HCT116 (cell line): ENCODE results near the gene LUM. TPM values are rescaled to one million over a fixed set of nuclear protein-coding genes. Genes with fewer than 3 reads are reported as not detected.
A peak's percentile ranks its signal among the peaks of the same experiment; 100 is the strongest.

ENCODE experiments used
- ATAC-seq: fragments of 200-7000 bp; cut with Tn5 transposase; 2 replicates; pipeline ENCODE4 v1.9.1; 2020; ENCODE audit warnings: mild to moderate bottlenecking, moderate library complexity
- BruUV-seq: library from RNA; stranded (reverse); fragments of 400-500 nt; replicated peaks from 2 replicates; lab custom pipeline; 2021; lab: Mats Ljungman, UMichigan
- CTCF ChIA-PET: fragments of 300-600 bp; sonication (Branson Sonifier 250); formaldehyde crosslinking; loops from one replicate; lab custom pipeline; 2021; ENCODE audit warnings: antibody characterized with exemption; lab: Charles Lee
- POLR2A ChIA-PET: fragments of 300-600, 350-600 bp; sonication (Branson Sonifier 250); formaldehyde crosslinking; loops from one replicate; lab custom pipeline; 2021; ENCODE audit warnings: antibody characterized with exemption; lab: Charles Lee
- RAD21 ChIA-PET, 2 experiments: fragments of 300-600 bp; sonication (Branson Sonifier 250); formaldehyde crosslinking; loops; one replicate each; lab custom pipeline; 2023; ENCODE audit warnings: low total read pairs in 2 of 2; ENCODE audit not compliant: uncharacterized antibody in 2 of 2, unreplicated experiment in 2 of 2, low non-redundant PET in 1 of 2; lab: Charles Lee
- DNase-seq: peaks from one replicate; pipeline ENCODE4 v3.0.0-alpha.2; 2010; ENCODE audit warnings: low read depth, low spot score
- H2AFZ ChIP-seq: fragments of 200-600 bp; shearing (Covaris generic), sonication (generic); 2 replicates; pipeline ENCODE4 v1.6.1; 2017; ENCODE audit warnings: low read depth, mixed run types, mixed read lengths, antibody characterized with exemption, low read length; ENCODE audit not compliant: poor library complexity, severe bottlenecking
- H3K27ac ChIP-seq: 2 replicates; pipeline ENCODE4 v1.5.1; 2012; ENCODE audit warnings: low read depth, low read length
- H3K27me3 ChIP-seq: fragments of 200-600 bp; sonication (generic); 2 replicates; pipeline ENCODE4 v1.6.1; 2016; ENCODE audit warnings: mixed run types, low read length, mixed read lengths; ENCODE audit not compliant: insufficient read depth
- H3K36me3 ChIP-seq, 2 experiments: fragments of 200-500 bp in 1 of 2; fragments of 200-600 bp in 1 of 2; sonication (Bioruptor generic) in 1 of 2; sonication (generic) in 1 of 2; 2 replicates each; pipeline versions ENCODE4 v1.5.1 to v1.6.1; 2014 to 2016; ENCODE audit warnings: low read length in 2 of 2, inconsistent platforms in 1 of 2, mixed read lengths in 1 of 2, mixed run types in 1 of 2; ENCODE audit not compliant: insufficient read depth in 2 of 2, control insufficient read depth in 1 of 2
- H3K4me1 ChIP-seq, 2 experiments: fragments of 200-600 bp in 1 of 2; sonication (generic) in 1 of 2; 2 replicates each; pipeline versions ENCODE4 v1.5.1 to v1.6.1; 2012 to 2017; ENCODE audit warnings: low read length in 2 of 2, inconsistent platforms in 1 of 2, mild to moderate bottlenecking in 1 of 2, mixed read lengths in 1 of 2, mixed run types in 1 of 2, moderate library complexity in 1 of 2; ENCODE audit not compliant: insufficient read depth in 2 of 2, control insufficient read depth in 1 of 2
- H3K4me2 ChIP-seq: fragments of 200-600 bp; sonication (generic); 2 replicates; pipeline ENCODE4 v1.6.1; 2017; ENCODE audit warnings: mixed run types, low read length, mixed read lengths
- H3K4me3 ChIP-seq, 2 experiments: fragments of 200-600 bp in 1 of 2; sonication (generic) in 1 of 2; replicated peaks in 1 of 2; 2 replicates each; pipeline ENCODE4 v1.5.1; 2011 to 2016; ENCODE audit warnings: low read length in 2 of 2, control low read depth in 1 of 2, low read depth in 1 of 2, mild to moderate bottlenecking in 1 of 2, mixed read lengths in 1 of 2, mixed run types in 1 of 2
- H3K79me2 ChIP-seq: fragments of 200-600 bp; sonication (generic); 2 replicates; pipeline ENCODE4 v1.6.1; 2017; ENCODE audit warnings: mild to moderate bottlenecking, mixed run types, low read length, moderate library complexity, mixed read lengths; ENCODE audit not compliant: insufficient read depth
- H3K9ac ChIP-seq: fragments of 200-600 bp; sonication (generic); 2 replicates; pipeline ENCODE4 v1.6.1; 2016; ENCODE audit warnings: low read length, mixed read lengths
- H3K9me2 ChIP-seq: fragments of 200-600 bp; sonication (generic), shearing (Covaris generic); 2 replicates; pipeline ENCODE4 v1.6.1; 2017; ENCODE audit warnings: mixed run types, mild to moderate bottlenecking, moderate library complexity; ENCODE audit not compliant: insufficient read depth
- H3K9me3 ChIP-seq, 2 experiments: fragments of 200-500 bp in 1 of 2; fragments of 200-600 bp in 1 of 2; sonication (Bioruptor generic) in 1 of 2; sonication (generic) in 1 of 2; 2 replicates each; pipeline ENCODE4 v1.6.1; 2014 to 2017; ENCODE audit warnings: low read length in 2 of 2, mixed read lengths in 2 of 2, inconsistent platforms in 1 of 2, low read depth in 1 of 2, mild to moderate bottlenecking in 1 of 2, mixed run types in 1 of 2, moderate library complexity in 1 of 2; ENCODE audit not compliant: control insufficient read depth in 1 of 2, insufficient read depth in 1 of 2
- H4K20me1 ChIP-seq: fragments of 200-600 bp; sonication (generic), shearing (Covaris generic); 2 replicates; pipeline ENCODE4 v1.6.1; 2017; ENCODE audit warnings: mixed run types, mild to moderate bottlenecking, moderate library complexity; ENCODE audit not compliant: insufficient read depth
- ATF3 ChIP-seq: IDR thresholded peaks from 2 replicates; pipeline ENCODE4 v1.6.1; 2012
- CBX3 ChIP-seq: IDR thresholded peaks from 2 replicates; pipeline ENCODE4 v1.6.1; 2012; ENCODE audit warnings: low read depth
- CTCF ChIP-seq, 3 experiments: fragments of 200-600 bp in 1 of 3; sonication (generic) in 1 of 3; IDR thresholded peaks in 2 of 3; conservative IDR thresholded peaks in 1 of 3; 2 replicates each; pipeline ENCODE4 v1.5.1; 2012 to 2017; ENCODE audit warnings: low read depth in 2 of 3, low read length in 2 of 3, antibody characterized with exemption in 1 of 3, borderline replicate concordance in 1 of 3, control low read depth in 1 of 3, mild to moderate bottlenecking in 1 of 3, mixed read lengths in 1 of 3, mixed run types in 1 of 3, moderate library complexity in 1 of 3; ENCODE audit not compliant: insufficient read depth in 1 of 3
- ELF1 ChIP-seq: IDR thresholded peaks from 2 replicates; pipeline ENCODE4 v1.6.1; 2012; ENCODE audit warnings: low read depth, borderline replicate concordance
- POLR2A ChIP-seq: IDR thresholded peaks from 2 replicates; pipeline ENCODE4 v1.7.0; 2011; ENCODE audit warnings: borderline replicate concordance; ENCODE audit not compliant: insufficient read depth, insufficient read length; ENCODE audit errors: extremely low read depth
- POLR2AphosphoS5 ChIP-seq: IDR thresholded peaks from 2 replicates; pipeline ENCODE4 v1.6.1; 2011; ENCODE audit warnings: mild to moderate bottlenecking, low read depth, low read length, moderate library complexity
- SIN3A ChIP-seq: IDR thresholded peaks from 2 replicates; pipeline ENCODE4 v1.6.1; 2012; ENCODE audit warnings: low read depth
- SP1 ChIP-seq: IDR thresholded peaks from 2 replicates; pipeline ENCODE4 v1.6.1; 2012; ENCODE audit warnings: low read depth
- SRF ChIP-seq: IDR thresholded peaks from 2 replicates; pipeline ENCODE4 v1.6.1; 2012; ENCODE audit warnings: low read depth
- ZFX ChIP-seq: fragments of 450-650 bp; IDR thresholded peaks from 2 replicates; pipeline ENCODE4 v1.6.1; 2017
- intact Hi-C: fragments of 100-400 bp; cut with micrococcal nuclease; formaldehyde crosslinking; loops from 2 replicates; pipeline ENCODE4 v1.10.0; 2022
- total RNA-seq: library from RNA; stranded (reverse); gene quantifications from one replicate; pipeline ENCODE4 v1.2.1, GENCODE V29; 2021; ENCODE audit not compliant: unreplicated experiment

The LUM gene
- total RNA-seq, 1 experiment from 2014 or later = 0.69 TPM

GRCh38 chr12:91127306-91127705, 16.0 kb upstream of the LUM start:
- Histone ChIP-seq H3K4me2 (peak overlapping the region; percentile 41), H4K20me1 (no peaks in the 10 kb centered on the region), H3K36me3 (no peaks in the 10 kb centered on the region), H3K27me3 (no peaks in the 10 kb centered on the region), H3K9me2 (no peaks in the 10 kb centered on the region), H3K4me1 (peaks cover 0 to 11% of the 10 kb centered on the region in 2 experiments; a peak in 2 of 4 replicates), H3K9ac (no peak overlapping the region), H3K4me3 (no peak overlapping the region), H3K9me3 (no peaks in the 10 kb centered on the region), H2AFZ (no peak overlapping the region), H3K27ac (no peak overlapping the region), H3K79me2 (no peaks in the 10 kb centered on the region)
- TF ChIP-seq POLR2A = no peak
- TF ChIP-seq ZFX = no peak
- TF ChIP-seq ELF1 = no peak
- TF ChIP-seq SRF = no peak
- ATAC-seq = no peak
- RAD21 ChIA-PET = no interaction called here
- BruUV-seq = no TSS peak
- no peak for DNase-seq
- intact Hi-C loops = no loop called here
- CTCF ChIA-PET = no interaction called here
- POLR2A ChIA-PET = no interaction called here

GRCh38 chr12:91126516-91126915, 15.2 kb upstream of the LUM start:
- no peaks in the 10 kb centered on the region for H3K9me3 ChIP-seq
- DNase-seq = no peak
- no peak overlapping the region for H3K27ac ChIP-seq
- no peaks in the 10 kb centered on the region for H4K20me1 ChIP-seq
- ChIA-PET POLR2A (no interaction called here), RAD21 (no interaction called here), CTCF (no interaction called here)
- no peak overlapping the region for H2AFZ ChIP-seq
- no peak for ATAC-seq
- H3K79me2 ChIP-seq = no peaks in the 10 kb centered on the region
- no peaks in the 10 kb centered on the region for H3K27me3 ChIP-seq
- H3K36me3 ChIP-seq = no peaks in the 10 kb centered on the region
- no peak overlapping the region for H3K4me3 ChIP-seq
- intact Hi-C loops = no loop called here
- BruUV-seq = no TSS peak
- peaks cover 0 to 11% of the 10 kb centered on the region in 2 experiments; a peak in 2 of 4 replicates for H3K4me1 ChIP-seq
- H3K9ac ChIP-seq = no peak overlapping the region
- TF ChIP-seq ATF3 (no peak), SP1 (no peak), CTCF (IDR thresholded peaks at IDR 0.05 in 2 of 3, conservative IDR thresholded peaks at IDR 0.05 in 1 of 3; ENCODE audit: borderline replicate concordance in 1 of 3, insufficient read depth in 1 of 3, low read depth in 2 of 3, low read length in 2 of 3) (no peak), CBX3 (no peak), POLR2AphosphoS5 (no peak), SIN3A (no peak), POLR2A (no peak), ZFX (no peak)
- H3K9me2 ChIP-seq = no peaks in the 10 kb centered on the region
- H3K4me2 ChIP-seq = no peak overlapping the region
